GM18526 (cell line): Measurements from ENCODE around the gene DCAF8.

ENCODE experiments used
- POLR2A ChIP-seq: IDR thresholded peaks from 3 replicates; pipeline ENCODE4 v1.6.1; 2011; ENCODE audit not compliant: insufficient read length; ENCODE audit errors: extremely low read depth

The DCAF8 gene

DNA sequence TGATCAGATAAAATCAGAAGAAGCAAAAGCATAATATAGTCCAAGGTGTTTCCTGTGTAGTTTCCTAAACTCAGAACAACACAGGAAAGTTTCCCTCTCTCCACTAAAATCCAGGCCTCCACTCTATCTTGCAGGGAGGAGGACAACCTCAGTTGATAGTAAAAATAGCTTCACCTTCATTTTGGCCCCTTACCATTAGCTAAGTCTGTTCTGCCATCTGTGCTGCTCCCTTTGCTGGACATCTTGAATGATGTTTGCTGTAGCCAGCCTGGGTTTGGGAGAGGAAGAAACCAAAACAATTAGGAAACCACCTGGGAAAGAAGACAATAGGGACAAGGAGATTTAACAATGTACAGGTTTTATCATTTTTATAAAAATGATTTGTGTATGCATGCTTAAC lies 18.6 kb downstream of the DCAF8 start:
- TF ChIP-seq POLR2A = no peak

DNA sequence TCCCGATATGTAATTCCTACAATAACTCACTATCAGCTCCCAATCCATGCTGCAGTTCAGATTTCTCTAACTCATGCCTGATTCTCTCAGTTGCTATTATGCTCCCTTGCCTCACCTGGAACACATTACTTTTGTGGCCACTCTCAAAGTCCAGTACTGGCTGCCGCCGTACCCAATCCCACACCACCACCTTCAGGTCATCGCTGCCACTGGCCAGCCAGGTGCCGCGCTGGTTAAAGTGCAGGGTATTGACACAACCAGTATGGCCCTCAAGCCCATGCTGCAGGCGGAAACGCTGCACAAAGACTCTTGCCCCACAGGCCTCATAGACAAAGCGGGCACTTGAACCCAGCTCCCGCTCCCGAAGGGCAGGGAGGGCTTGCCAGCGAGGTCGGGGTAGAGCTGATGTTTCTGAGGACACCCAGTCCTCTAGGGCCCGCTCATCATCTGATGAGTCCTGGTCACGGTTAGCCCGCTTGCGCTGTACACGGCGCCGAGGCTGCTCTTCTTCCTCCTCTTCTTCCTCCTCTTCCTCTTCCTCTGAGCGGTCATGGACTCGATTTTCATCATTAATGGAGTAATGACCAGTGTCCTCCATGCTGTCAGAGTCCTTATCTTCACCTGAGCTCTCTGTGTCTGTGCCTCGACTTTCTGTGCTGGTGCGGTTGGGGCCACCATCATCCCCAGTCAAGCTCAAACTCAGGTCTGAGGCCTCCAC lies 22.6 kb downstream of the DCAF8 start:
- no peak for TF ChIP-seq POLR2A

DNA sequence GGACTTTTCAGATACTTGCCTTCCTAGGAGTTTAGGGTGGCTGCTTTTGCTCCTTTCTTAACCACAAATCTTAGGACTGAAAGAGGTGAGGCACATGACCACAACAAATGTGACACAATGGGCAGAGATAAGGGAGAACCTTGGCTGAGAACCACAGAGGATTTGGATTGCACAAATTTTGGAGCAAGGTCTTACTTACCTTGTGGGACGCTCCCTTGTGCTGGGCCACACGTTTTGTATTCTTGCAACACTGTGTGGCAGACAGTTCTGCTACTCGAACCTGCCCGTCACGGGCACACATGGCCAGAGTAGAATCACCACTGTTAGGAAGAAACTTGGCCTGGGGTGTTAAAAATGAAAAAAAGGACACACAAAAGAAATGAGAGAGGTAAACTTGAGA lies 23.9 kb downstream of the DCAF8 start:
- TF ChIP-seq POLR2A = no peak

GRCh38 chr1:160237558-160237957 lies 24.8 kb downstream of the DCAF8 start:
- no peak for TF ChIP-seq POLR2A

GRCh38 chr1:160236806-160237205 lies 25.5 kb downstream of the DCAF8 start:
- no peak for TF ChIP-seq POLR2A

DNA sequence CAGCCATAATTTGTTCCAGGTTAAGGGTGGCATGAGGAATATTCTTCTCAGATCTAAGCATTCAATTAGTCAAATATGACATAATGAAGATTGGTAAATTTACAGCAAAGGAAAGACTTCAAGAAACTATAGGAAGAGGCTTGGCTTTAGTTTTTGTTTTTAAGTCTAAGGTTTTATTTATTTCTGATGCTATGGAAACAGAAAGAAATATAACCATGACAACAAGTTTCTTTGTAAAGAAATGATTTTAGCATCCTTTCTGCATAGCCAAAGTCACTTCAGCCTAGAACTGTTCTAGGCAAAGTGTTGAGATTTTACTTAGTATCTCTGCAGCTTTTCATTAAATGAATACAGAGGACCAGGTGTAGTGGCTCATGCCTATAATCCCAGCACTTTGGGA lies 29.4 kb downstream of the DCAF8 start:
- TF ChIP-seq POLR2A = no peak

- no peak for TF ChIP-seq POLR2A
These were observed 33.9 kb downstream of the DCAF8 start for GRCh38 chr1:160228431-160228830.

DNA sequence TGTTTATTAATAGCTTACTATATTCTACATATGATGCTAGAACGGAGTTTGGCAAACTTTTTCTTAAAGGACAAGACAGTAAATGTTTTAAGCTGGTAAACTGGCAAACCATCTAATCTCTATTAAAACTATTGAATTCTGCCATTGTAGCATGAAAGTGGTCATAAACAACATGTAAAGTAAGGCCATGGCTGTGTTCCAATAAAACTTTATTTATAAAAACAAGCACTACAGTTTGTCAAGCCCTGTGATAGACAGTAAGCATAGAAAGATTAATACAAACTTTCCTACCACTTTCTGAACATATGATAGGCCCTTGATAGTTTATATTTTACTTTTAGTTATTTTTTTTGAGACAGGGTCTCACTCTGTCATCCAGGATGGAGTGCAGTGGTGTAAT lies 34.8 kb downstream of the DCAF8 start:
- TF ChIP-seq POLR2A = no peak

GRCh38 chr1:160227034-160227433 lies 35.3 kb downstream of the DCAF8 start:
- no peak for TF ChIP-seq POLR2A

GRCh38 chr1:160226623-160227022 lies 35.7 kb downstream of the DCAF8 start:
- no peak for TF ChIP-seq POLR2A

GRCh38 chr1:160225345-160225744 lies 37.0 kb downstream of the DCAF8 start:
- TF ChIP-seq POLR2A = no peak

DNA sequence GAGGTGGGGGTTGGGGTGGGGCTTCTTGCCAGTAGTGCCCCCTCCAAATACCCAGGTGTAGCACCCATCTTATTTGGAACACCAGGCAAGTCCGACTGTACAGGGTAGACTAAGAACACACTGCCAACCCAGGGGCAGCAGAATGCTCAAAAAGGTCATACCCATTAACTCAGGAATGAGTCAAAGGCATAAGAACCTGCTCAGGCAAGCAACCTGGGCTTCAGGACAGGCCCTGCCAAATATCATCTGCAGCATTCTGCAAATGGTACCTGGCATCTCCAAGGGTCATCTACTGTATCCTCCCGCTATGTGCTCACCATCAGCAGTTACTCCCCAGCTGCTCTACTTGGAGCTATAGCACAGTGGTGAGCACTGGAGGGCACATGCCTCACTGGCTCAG lies 37.7 kb downstream of the DCAF8 start:
- TF ChIP-seq POLR2A = no peak

GRCh38 chr1:160222546-160222945 lies 39.8 kb downstream of the DCAF8 start:
- TF ChIP-seq POLR2A = no peak

GRCh38 chr1:160221089-160221488 lies 41.3 kb downstream of the DCAF8 start:
- TF ChIP-seq POLR2A = no peak

GRCh38 chr1:160220301-160220700 lies 42.0 kb downstream of the DCAF8 start:
- no peak for TF ChIP-seq POLR2A

GRCh38 chr1:160219062-160219929 lies 43.1 kb downstream of the DCAF8 start:
- TF ChIP-seq POLR2A = no peak
